Islet precursor cell (in vitro differentiated cells): ENCODE data around the gene DOCK9.

Experiments
- DNase-seq: peaks from one replicate; pipeline ENCODE4 v3.0.0-alpha.2; 2018

Gene DOCK9

GRCh38 chr13:98846521-98846920 lies 131.3 kb downstream of the DOCK9 start:
- DNase-seq: no peak

DNA sequence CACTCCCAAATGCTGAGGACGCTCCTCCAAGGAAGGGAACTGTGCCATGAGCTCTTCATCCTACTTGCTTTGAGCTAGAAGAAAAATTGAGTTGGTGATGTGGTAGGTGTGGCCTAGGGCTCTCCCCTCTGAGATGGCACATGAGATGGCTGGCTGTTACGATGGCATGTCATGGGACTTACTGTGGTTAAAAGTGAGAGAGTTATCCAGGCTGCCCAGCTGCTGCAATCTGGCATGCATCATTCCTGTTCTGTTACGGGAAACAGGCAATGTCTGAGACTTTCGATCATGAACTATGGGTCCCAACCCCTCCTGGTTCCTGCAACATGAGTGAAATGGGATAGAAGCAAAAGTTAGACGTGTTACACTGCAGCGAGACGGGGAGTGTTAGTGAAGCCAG lies 132.1 kb downstream of the DOCK9 start:
- DNase-seq: no peak

GRCh38 chr13:98844021-98844420 lies 133.8 kb downstream of the DOCK9 start:
- DNase-seq: no peak

DNA sequence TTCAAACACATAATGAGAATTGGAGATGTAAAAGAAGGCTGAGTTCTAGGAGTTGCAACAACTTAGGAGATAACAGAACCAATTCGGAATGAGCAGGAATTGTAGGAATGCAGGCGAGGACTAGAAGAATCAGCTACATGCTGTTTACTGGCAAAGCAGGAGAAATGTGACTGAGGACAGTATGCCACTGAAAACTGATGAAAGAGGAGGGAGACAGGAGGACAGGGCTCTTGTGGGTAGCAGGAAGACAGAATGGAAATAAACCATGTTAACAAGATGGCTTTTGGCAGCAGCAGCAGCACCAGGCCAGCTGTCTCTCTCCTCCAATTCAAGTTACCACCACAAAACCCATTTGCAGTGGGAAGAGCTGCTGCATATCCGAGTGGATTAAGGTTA lies 134.4 kb downstream of the DOCK9 start:
- no peak for DNase-seq

DNA sequence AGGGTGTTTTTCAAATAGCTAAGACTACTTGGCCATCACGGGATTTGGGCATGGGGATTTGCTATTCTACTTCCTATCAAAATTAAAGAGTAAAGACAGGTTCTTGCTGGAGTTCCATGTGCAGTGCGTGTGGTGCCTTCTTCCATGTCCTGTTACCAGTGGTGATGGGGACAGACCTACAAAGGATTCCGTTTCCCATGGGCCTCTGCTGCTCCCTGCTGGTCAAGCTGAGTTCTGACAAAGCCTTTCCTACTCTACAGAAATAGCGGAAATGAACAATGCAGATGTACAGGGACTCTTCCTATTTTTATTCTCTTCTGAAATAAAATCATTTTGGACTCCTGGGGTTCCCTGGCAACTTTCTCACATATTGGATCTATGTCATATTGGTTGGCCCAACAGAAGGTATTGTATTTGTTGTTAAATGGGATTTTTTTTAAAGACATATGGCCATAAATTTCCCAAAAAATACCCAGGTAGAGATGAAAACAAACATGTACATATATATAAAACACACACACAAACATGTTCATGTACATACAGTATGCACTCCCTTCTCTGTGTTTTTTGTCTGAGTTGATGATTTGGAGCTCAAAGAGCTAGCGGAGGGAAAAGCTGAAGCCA lies 134.9 kb downstream of the DOCK9 start:
- DNase-seq: peak; percentile 85

GRCh38 chr13:98842070-98842469 lies 135.8 kb downstream of the DOCK9 start:
- DNase-seq: no peak

DNA sequence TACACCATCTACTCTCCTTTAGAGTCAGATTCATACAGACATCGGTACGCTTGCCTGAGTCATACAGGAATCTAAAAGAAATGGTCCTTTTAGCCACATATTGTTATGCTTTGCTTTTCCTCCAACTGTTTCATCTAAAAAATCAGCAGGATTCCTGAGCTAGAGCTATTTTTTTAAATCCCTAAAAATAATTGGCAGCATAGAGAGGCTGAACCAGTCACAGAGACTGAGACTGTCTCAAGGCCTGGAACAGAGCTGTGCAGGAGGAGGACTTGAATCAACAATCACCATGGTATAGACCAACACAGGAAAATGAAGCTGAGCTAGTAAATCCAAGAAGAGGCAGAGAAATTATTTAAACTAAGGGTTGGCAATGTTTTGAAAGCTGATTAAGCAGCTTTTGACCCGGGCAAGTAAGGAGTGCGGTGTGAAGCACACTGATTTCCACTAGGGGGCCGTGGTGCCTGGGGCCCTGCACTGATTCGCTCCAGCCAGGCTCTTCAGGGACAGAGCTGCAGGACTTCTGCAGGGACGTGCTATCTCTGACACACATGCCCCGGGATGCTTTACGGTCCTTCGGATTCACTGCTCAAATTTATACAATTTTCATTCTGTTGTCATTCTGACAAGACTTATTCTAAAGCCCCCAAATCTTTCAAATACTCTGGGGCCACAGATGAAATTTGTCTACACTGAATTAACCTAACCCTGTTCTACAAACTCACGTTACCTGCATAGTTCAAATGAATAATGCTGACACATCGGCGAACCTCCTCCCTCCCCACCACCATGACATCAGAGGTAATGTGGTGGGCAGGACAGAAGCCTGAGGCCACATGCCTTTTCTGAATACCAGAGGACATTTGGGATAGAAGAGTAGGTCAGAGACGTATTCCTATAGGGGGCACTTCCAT lies 137.8 kb downstream of the DOCK9 start:
- DNase-seq: peak; percentile 94

- no peak for DNase-seq
These were observed 139.1 kb downstream of the DOCK9 start for GRCh38 chr13:98838776-98839175.

DNA sequence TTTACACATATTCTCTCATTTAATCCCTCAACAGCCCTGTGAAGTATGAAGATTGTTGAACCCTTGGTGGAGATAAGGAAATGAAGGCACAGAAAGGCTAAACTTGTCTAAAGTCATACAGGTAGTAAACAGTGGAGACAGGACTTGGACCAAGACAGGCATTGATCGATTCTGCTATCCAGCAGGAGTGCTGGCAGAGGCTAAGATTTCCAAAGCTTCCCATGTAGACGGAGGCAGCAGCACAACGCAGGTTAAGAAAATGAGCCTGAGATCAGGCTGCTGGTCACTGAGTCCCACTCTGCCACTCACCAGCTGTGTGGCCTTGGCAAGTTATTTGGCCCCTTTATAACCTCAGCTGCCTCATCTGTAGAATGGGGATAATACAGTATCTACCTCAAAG lies 140.0 kb downstream of the DOCK9 start:
- DNase-seq: no peak

DNA sequence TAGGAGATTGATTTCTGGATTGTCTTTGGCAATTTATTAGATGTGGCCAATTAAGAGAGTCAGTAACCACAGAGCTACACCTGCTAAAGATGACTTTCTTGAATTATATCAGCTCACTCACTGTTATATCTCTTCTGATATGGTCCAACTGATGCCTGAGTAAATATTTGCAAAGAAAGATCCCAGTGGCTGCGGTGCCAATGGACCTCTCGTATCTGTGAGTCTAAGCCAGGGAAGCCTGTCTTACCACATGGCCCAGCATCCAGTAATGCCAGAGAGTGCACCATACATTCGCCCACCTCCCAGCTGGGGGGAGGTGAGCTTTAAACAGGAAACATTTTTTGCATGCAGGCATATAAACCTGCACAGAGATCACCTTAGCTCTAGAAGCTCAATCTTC lies 142.7 kb downstream of the DOCK9 start:
- DNase-seq: no peak

GRCh38 chr13:98834254-98834960 lies 143.5 kb downstream of the DOCK9 start:
- DNase-seq: no peak

DNA sequence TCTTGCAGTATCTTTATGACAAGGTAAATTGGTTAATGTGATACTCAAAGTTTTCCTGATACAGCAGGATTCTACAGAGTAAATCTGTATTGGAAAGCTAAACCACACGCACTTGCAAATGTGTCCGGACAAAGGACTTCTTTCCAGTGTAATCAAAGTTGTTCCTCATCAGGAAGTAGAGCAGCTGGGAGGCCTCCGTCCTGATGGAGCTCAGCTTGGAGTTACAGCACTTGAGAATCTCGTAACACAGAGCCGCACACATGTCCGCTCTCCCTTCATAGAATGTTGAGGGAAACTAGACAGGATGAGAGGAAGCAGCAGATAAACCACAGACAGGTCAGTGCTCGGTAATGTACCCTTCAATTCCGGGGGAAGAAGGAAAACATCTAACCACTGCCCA lies 146.6 kb downstream of the DOCK9 start:
- no peak for DNase-seq

GRCh38 chr13:98829541-98829940 lies 148.3 kb downstream of the DOCK9 start:
- no peak for DNase-seq

- no peak for DNase-seq
These were observed 149.2 kb downstream of the DOCK9 start for GRCh38 chr13:98828614-98829013.

GRCh38 chr13:98827449-98827848 lies 150.4 kb downstream of the DOCK9 start:
- DNase-seq: peak; percentile 63

GRCh38 chr13:98826146-98826545 lies 151.7 kb downstream of the DOCK9 start:
- DNase-seq: no peak

DNA sequence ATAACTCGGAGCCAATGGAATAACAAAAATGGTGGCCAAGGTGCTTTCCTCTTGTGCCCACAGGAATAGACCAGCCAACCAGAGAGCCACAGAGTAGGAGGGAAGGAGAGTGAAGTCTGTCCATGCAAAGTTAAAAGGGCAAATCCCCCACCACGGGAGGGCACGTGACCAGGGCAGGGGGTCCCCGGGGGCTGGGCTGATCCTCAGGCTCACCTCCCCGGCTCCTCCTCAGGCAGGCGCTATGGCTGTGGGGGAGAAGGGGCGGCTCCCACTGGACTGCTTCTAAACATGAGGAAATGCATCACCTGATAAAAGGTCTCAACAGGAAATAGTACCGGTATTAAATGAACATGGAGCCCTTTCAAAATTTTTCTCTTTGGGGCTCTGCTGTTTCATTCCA lies 152.2 kb downstream of the DOCK9 start:
- no peak for DNase-seq

GRCh38 chr13:98824376-98825160 lies 153.3 kb downstream of the DOCK9 start:
- DNase-seq: no peak

- DNase-seq: no peak
These were observed 154.4 kb downstream of the DOCK9 start for GRCh38 chr13:98823442-98823841.

DNA sequence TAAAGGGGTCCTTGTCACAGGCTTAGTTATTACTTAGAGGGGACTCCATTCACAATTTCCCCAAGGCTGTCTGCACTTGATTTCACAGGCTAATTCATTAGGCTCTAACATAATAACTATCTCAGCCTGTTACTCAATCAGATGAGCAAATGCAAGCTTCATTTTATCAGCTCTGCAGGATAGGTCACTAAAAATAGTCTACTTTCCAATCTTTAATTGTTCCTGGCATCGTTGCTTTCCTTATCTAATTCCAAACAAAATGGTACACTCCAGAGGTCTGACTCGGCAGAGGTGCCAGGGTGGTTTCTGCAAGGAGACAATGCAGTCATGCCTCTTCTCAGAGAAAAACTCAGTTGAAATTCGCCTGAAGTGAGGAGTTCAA lies 155.6 kb downstream of the DOCK9 start:
- DNase-seq: no peak

GRCh38 chr13:98821372-98822224 lies 156.3 kb downstream of the DOCK9 start:
- no peak for DNase-seq

- no peak for DNase-seq
These were observed 157.0 kb downstream of the DOCK9 start for GRCh38 chr13:98820744-98821371.
